ENCODE results near the gene RCOR1.

The RCOR1 gene

DNA sequence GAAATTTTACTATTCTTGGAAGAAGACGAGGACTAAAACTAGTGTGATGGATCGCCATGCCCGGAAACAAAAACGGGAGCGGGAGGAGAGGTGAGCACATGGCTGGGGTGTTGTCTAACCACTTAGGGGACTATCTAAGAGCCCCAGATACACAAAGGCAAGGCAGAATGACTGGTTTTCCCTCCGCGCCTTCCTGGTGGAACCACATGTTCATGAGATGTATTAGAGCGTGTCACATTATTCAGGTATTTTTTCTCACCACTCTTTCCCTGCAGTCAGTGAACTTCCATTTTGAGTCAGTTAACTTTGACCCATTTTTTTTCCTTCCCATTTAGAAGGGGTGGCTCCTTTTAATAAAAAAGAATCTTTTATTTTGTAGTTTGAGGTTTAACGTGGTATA lies 116.0 kb downstream of the RCOR1 start:
- no peaks in the 10 kb centered on the region for H3K4me1 ChIP-seq (ENCODE audit: control insufficient read depth, insufficient read depth, low read length, poor library complexity, severe bottlenecking)
- H3K36me3 ChIP-seq (ENCODE audit: control insufficient read depth, insufficient read depth, low read length) = peaks cover 8% of the 10 kb centered on the region
- no peak for DNase-seq
- no peaks in the 10 kb centered on the region for H3K9me3 ChIP-seq (ENCODE audit: control insufficient read depth, low read length)
- no peak overlapping the region for H3K27ac ChIP-seq (ENCODE audit: insufficient read depth, low read length, poor library complexity, severe bottlenecking)
- H3K27me3 ChIP-seq (replicated peaks; ENCODE audit: control insufficient read depth, insufficient read depth, low read length, poor library complexity, severe bottlenecking) = no peaks in the 10 kb centered on the region
- no peak overlapping the region for H3K4me3 ChIP-seq (ENCODE audit: insufficient read depth, low read depth, low read length, poor library complexity, severe bottlenecking)

DNA sequence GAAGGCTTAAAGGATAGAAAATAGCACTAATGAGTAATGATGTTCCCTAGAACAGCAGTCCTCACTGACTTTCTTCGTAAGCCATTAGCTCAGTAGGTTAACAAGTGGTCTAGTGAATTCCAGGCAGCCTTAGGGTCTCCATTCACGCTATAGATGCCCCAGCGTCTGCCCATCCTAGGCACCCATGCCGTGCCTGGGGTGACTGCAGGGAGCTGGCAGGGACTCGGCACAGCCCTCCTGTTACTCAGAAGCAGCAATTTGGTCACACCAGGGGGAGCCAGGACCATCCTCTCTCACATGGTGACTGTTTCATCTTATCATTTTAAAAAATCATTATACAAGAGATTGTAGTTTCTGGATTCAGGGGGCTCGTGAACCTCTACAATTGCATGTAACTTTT lies 118.8 kb downstream of the RCOR1 start:
- no peaks in the 10 kb centered on the region for H3K4me1 ChIP-seq (ENCODE audit: control insufficient read depth, insufficient read depth, low read length, poor library complexity, severe bottlenecking)
- no peak for DNase-seq
- no peaks in the 10 kb centered on the region for H3K27me3 ChIP-seq (replicated peaks; ENCODE audit: control insufficient read depth, insufficient read depth, low read length, poor library complexity, severe bottlenecking)
- no peak overlapping the region for H3K4me3 ChIP-seq (ENCODE audit: insufficient read depth, low read depth, low read length, poor library complexity, severe bottlenecking)
- H3K9me3 ChIP-seq (ENCODE audit: control insufficient read depth, low read length) = no peaks in the 10 kb centered on the region
- no peak overlapping the region for H3K27ac ChIP-seq (ENCODE audit: insufficient read depth, low read length, poor library complexity, severe bottlenecking)
- H3K36me3 ChIP-seq (ENCODE audit: control insufficient read depth, insufficient read depth, low read length) = peaks cover 14% of the 10 kb centered on the region

DNA sequence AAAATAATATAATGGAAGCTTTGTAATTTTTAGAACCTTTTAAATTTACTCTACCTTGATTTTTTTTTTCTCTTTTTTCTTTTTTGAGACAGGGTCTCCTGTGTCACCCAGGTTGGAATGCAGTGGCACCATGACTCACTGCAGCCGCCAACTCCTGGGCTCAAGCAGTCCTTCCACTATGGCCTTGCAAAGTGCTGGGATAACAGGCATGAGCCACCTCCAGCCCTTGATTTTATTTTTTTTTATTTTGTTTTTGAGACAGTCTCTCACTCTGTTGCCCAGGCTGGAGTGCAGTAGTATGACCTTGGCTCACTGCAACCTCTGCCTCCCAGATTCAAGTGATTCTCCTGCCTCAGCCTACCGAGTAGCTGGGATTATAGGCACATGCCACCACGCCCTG lies 119.5 kb downstream of the RCOR1 start:
- no peaks in the 10 kb centered on the region for H3K4me1 ChIP-seq (ENCODE audit: control insufficient read depth, insufficient read depth, low read length, poor library complexity, severe bottlenecking)
- DNase-seq = no peak
- no peaks in the 10 kb centered on the region for H3K27me3 ChIP-seq (replicated peaks; ENCODE audit: control insufficient read depth, insufficient read depth, low read length, poor library complexity, severe bottlenecking)
- H3K36me3 ChIP-seq (ENCODE audit: control insufficient read depth, insufficient read depth, low read length) = peaks cover 14% of the 10 kb centered on the region
- H3K4me3 ChIP-seq (ENCODE audit: insufficient read depth, low read depth, low read length, poor library complexity, severe bottlenecking) = no peak overlapping the region
- H3K27ac ChIP-seq (ENCODE audit: insufficient read depth, low read length, poor library complexity, severe bottlenecking) = no peak overlapping the region
- no peaks in the 10 kb centered on the region for H3K9me3 ChIP-seq (ENCODE audit: control insufficient read depth, low read length)

DNA sequence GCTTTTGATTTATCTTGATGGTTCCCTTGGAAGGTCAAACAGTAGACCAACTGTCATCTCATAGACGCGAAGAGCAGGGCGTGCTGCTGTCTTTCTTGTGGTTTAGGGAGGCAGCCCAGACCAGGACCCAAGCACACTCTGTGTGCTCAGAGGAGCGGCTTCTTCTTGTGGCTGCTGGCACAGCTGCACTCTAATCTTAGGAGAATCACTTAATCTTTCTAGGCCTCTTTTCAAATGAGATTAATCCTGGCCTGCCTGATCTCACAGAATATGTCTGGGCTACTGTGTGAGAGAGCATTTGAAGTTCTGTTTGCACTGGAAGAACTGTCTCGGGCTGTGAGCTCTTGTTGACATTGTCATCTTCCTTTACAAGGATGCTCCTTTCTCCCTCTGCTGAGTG lies 124.8 kb downstream of the RCOR1 start:
- no peak for DNase-seq
- H3K36me3 ChIP-seq (ENCODE audit: control insufficient read depth, insufficient read depth, low read length) = peaks cover 20% of the 10 kb centered on the region
- no peak overlapping the region for H3K27ac ChIP-seq (ENCODE audit: insufficient read depth, low read length, poor library complexity, severe bottlenecking)
- H3K4me3 ChIP-seq (ENCODE audit: insufficient read depth, low read depth, low read length, poor library complexity, severe bottlenecking) = no peak overlapping the region
- no peaks in the 10 kb centered on the region for H3K27me3 ChIP-seq (replicated peaks; ENCODE audit: control insufficient read depth, insufficient read depth, low read length, poor library complexity, severe bottlenecking)
- H3K4me1 ChIP-seq (ENCODE audit: control insufficient read depth, insufficient read depth, low read length, poor library complexity, severe bottlenecking) = no peaks in the 10 kb centered on the region
- H3K9me3 ChIP-seq (ENCODE audit: control insufficient read depth, low read length) = no peaks in the 10 kb centered on the region

DNA sequence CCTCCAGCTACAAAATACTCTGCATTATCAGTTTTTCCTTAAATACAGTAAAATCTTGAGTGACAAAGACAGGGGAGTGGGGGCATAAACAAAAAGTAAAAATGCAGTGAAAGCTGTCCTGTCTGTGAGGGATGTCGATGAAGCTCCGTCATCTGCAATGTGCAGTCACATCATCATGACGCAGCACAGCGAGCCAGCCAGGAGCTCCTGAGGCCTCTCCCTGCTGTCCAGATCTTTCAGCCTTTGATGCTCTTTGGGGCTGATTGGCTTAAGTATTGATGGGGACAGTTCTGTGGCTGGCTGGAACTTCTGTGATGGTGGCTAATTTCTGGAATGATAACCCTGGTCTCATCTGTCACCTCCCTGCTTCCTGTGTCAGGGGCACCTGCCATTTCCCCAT lies 130.2 kb downstream of the RCOR1 start:
- H3K27me3 ChIP-seq (replicated peaks; ENCODE audit: control insufficient read depth, insufficient read depth, low read length, poor library complexity, severe bottlenecking) = no peaks in the 10 kb centered on the region
- no peak for DNase-seq
- H3K4me1 ChIP-seq (ENCODE audit: control insufficient read depth, insufficient read depth, low read length, poor library complexity, severe bottlenecking) = no peaks in the 10 kb centered on the region
- H3K27ac ChIP-seq (ENCODE audit: insufficient read depth, low read length, poor library complexity, severe bottlenecking) = no peak overlapping the region
- no peaks in the 10 kb centered on the region for H3K9me3 ChIP-seq (ENCODE audit: control insufficient read depth, low read length)
- H3K36me3 ChIP-seq (ENCODE audit: control insufficient read depth, insufficient read depth, low read length) = peaks cover 38% of the 10 kb centered on the region
- H3K4me3 ChIP-seq (ENCODE audit: insufficient read depth, low read depth, low read length, poor library complexity, severe bottlenecking) = no peak overlapping the region

DNA sequence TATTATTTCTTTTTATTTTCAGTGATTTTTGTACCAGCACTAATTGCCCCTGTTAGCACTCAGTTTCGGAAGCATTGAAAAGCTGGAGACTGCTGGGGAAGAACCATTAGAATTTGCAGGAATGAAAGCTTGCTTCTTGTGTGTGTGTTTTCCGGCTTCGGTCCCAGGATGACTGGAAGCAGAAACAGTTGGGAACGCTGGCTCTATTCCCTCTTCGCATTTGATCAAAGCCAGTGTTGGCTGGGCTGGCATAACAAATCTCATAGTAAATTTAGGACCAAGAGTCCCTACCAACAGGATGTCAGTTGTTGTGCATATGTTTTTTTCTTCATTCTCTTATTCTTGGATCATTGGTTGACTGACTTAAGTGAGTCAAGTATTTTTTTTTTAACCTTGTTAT lies 131.2 kb downstream of the RCOR1 start:
- Histone ChIP-seq H3K9me3 (ENCODE audit: control insufficient read depth, low read length) (no peaks in the 10 kb centered on the region), H3K4me1 (ENCODE audit: control insufficient read depth, insufficient read depth, low read length, poor library complexity, severe bottlenecking) (no peaks in the 10 kb centered on the region), H3K27ac (ENCODE audit: insufficient read depth, low read length, poor library complexity, severe bottlenecking) (no peak overlapping the region), H3K36me3 (ENCODE audit: control insufficient read depth, insufficient read depth, low read length) (peaks cover 46% of the 10 kb centered on the region), H3K4me3 (ENCODE audit: insufficient read depth, low read depth, low read length, poor library complexity, severe bottlenecking) (no peak overlapping the region), H3K27me3 (replicated peaks; ENCODE audit: control insufficient read depth, insufficient read depth, low read length, poor library complexity, severe bottlenecking) (no peaks in the 10 kb centered on the region)
- no peak for DNase-seq

DNA sequence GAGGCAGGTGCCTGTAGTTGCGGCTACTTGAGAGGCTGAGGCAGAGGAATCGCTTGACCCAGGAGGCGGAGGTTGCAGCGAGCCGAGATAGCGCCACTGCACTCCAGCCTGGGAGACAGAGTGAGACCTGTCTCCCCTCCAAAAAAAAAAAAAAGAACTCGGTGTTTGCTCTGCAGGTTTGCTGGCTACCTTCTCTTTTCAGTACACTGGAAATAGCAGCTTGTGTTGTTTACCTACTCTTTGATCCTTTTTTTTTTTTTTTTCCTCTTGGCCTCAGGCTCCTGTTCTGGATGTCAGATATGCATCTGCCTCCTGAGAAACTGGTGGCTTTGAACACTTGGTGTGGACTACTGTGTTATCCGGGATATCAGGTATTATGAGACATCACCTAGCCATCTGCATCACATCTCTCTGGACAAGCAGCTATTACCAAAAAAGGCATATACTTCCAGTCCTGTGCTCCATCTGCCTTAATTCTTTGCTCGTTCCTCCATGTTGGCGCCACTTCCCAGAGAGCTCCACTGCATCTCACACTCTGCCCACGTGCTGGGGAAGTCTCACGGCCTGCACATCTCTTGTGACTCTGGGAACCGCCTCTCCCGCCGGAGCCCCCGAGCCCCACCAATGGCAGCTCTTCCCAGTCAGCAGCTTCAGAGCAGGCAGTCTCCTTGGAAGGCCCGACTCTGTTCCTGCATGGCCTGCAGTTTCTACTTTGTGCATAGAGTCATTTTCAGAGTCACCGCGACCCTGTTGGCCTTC lies 133.9 kb downstream of the RCOR1 start:
- no peak for DNase-seq
- no peaks in the 10 kb centered on the region for H3K27me3 ChIP-seq (replicated peaks; ENCODE audit: control insufficient read depth, insufficient read depth, low read length, poor library complexity, severe bottlenecking)
- H3K36me3 ChIP-seq (ENCODE audit: control insufficient read depth, insufficient read depth, low read length) = peaks cover 42% of the 10 kb centered on the region
- no peaks in the 10 kb centered on the region for H3K9me3 ChIP-seq (ENCODE audit: control insufficient read depth, low read length)
- H3K27ac ChIP-seq (ENCODE audit: insufficient read depth, low read length, poor library complexity, severe bottlenecking) = no peak overlapping the region
- no peak overlapping the region for H3K4me3 ChIP-seq (ENCODE audit: insufficient read depth, low read depth, low read length, poor library complexity, severe bottlenecking)
- no peaks in the 10 kb centered on the region for H3K4me1 ChIP-seq (ENCODE audit: control insufficient read depth, insufficient read depth, low read length, poor library complexity, severe bottlenecking)

DNA sequence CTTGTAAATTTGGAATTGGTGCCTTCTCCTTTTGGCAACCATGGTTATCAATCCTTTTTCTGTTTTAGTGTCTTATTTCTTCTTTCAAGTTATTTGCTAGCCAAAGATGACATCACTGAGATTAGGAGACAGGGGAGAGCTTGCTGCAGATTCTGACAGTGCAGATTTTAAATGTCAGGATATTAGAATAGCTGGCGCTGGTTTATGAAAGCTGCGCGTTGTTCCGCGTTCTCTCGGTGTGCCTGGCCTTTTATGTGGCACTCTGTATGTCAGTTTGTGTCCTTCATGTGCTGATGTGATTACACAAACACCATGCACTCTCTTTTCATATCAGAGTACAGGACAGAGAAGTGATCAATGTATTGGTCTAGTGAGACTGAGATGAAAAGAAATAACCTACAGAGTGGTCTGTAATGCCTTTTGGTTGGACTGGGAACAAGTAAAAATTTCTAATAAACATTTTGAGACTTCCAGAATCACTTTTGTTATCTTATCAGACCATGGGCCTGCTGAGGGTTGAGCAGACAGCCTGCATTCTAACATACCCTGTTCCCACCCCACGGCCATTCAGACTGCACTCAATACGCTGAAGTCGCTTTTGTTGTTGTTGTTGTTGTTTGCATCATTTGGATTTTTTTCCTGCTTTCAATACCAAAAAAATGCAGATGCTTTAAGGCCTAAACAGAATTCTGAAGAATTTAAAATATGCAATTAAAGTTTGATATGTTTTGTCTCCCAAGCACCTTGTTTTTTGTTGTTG lies 135.1 kb downstream of the RCOR1 start:
- no peak overlapping the region for H3K27ac ChIP-seq (ENCODE audit: insufficient read depth, low read length, poor library complexity, severe bottlenecking)
- no peak overlapping the region for H3K4me3 ChIP-seq (ENCODE audit: insufficient read depth, low read depth, low read length, poor library complexity, severe bottlenecking)
- no peaks in the 10 kb centered on the region for H3K9me3 ChIP-seq (ENCODE audit: control insufficient read depth, low read length)
- no peaks in the 10 kb centered on the region for H3K4me1 ChIP-seq (ENCODE audit: control insufficient read depth, insufficient read depth, low read length, poor library complexity, severe bottlenecking)
- no peak for DNase-seq
- no peaks in the 10 kb centered on the region for H3K27me3 ChIP-seq (replicated peaks; ENCODE audit: control insufficient read depth, insufficient read depth, low read length, poor library complexity, severe bottlenecking)
- peaks cover 32% of the 10 kb centered on the region for H3K36me3 ChIP-seq (ENCODE audit: control insufficient read depth, insufficient read depth, low read length)

DNA sequence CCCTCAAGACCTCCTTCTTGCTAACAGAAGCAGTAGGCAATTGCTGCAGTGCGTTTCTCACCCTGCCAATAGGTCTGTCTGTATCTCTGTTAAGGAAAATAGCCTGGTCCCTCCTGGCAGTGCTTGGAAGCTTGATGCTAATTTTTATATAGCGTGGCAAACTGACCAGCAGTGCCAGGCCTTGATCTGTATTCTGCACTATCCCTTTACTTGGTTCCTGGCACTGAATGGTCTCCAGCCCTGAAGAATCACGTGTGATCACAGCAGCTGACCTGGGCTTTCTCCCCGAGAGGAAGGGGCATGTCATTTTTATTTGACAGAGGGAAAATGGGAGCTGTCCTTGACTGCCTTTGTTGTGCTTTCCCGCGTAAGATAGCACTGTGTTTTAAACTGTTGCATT lies 136.1 kb downstream of the RCOR1 start:
- Histone ChIP-seq H3K4me1 (ENCODE audit: control insufficient read depth, insufficient read depth, low read length, poor library complexity, severe bottlenecking) (no peaks in the 10 kb centered on the region), H3K27ac (ENCODE audit: insufficient read depth, low read length, poor library complexity, severe bottlenecking) (no peak overlapping the region), H3K27me3 (replicated peaks; ENCODE audit: control insufficient read depth, insufficient read depth, low read length, poor library complexity, severe bottlenecking) (no peaks in the 10 kb centered on the region), H3K4me3 (ENCODE audit: insufficient read depth, low read depth, low read length, poor library complexity, severe bottlenecking) (no peak overlapping the region), H3K36me3 (ENCODE audit: control insufficient read depth, insufficient read depth, low read length) (peaks cover 26% of the 10 kb centered on the region), H3K9me3 (ENCODE audit: control insufficient read depth, low read length) (no peaks in the 10 kb centered on the region)
- DNase-seq = no peak

DNA sequence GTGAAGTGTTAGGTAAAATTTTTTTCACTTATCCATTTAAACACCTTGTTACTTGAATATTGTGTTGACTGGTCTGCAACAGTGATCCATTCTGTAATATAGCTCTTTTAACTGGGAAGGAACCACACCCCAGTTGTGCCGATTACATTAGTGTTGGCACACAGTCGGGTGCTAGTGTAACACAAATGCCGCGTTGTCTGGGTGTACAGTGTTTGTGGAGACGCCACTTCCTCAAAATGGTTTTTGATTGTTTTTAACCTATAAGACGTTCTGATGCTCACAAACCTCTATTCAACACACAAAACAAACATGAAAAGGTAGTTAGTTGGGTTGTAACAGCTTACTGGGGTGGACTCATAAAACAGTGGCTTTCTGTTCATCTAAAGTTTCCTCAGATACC lies 136.8 kb downstream of the RCOR1 start:
- no peak for DNase-seq
- H3K36me3 ChIP-seq (ENCODE audit: control insufficient read depth, insufficient read depth, low read length) = peaks cover 26% of the 10 kb centered on the region
- no peaks in the 10 kb centered on the region for H3K4me1 ChIP-seq (ENCODE audit: control insufficient read depth, insufficient read depth, low read length, poor library complexity, severe bottlenecking)
- H3K27me3 ChIP-seq (replicated peaks; ENCODE audit: control insufficient read depth, insufficient read depth, low read length, poor library complexity, severe bottlenecking) = no peaks in the 10 kb centered on the region
- H3K9me3 ChIP-seq (ENCODE audit: control insufficient read depth, low read length) = no peaks in the 10 kb centered on the region
- no peak overlapping the region for H3K27ac ChIP-seq (ENCODE audit: insufficient read depth, low read length, poor library complexity, severe bottlenecking)
- H3K4me3 ChIP-seq (ENCODE audit: insufficient read depth, low read depth, low read length, poor library complexity, severe bottlenecking) = no peak overlapping the region

All from effector memory CD4-positive, alpha-beta T cell (primary cell).